HG03103 (cell line): Measurements from ENCODE around the gene UBXN4.
"Not testable (repeated sequence)": the region's sequence is repeated elsewhere in the genome, so short reads cannot be mapped to it uniquely, and the experiment has no call there.

ENCODE experiments used
- ATAC-seq: cut with Tn5 transposase; IDR thresholded peaks from one replicate; pipeline ENCODE4 v1.9.1; 2021; ENCODE audit warnings: low read depth; ENCODE audit not compliant: unreplicated experiment

Gene UBXN4

DNA sequence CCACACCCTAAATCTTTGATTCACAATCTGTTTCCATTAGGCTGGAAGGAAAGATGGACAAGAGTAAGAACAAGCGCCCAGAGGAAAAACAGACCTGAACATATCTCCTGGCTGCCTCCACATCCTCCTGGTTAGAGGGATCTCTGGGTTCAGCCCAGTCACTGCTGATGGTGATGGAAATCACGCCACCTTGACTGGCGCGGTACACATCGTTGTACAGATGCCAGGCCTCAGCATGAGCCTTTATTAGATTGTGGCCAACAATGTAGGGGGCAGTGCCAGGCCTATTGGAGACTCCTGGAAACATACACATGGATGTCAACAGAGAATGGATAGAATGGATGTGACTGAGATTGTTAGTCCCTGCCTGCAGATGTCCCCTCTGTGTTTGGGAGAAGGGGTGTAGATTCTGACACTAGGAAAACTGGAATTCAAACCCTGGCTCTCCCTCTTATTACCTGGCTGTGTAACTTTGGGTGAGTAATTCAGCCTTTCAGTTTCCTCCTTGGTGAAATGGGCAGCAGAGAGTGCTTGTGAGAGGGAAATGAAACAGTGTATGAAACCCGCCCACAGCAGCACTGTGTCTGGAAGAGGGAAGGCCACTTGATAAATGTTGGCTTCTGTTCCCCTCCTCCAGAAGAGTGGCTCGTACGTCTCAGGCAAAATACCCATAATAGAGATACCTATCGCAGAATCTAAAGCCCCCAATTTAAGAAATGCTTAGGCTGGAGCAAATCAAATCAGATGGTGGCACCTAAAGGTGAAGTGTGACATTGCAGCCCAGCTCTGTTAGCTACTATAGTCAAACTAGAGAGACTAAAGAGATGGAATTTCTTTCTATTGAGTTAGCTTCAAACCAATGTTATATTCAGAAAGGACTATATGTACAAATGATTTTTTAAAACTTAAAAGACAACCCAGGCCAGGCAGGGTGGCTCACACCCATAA lies 59.1 kb downstream of the UBXN4 start:
- ATAC-seq: no peak

DNA sequence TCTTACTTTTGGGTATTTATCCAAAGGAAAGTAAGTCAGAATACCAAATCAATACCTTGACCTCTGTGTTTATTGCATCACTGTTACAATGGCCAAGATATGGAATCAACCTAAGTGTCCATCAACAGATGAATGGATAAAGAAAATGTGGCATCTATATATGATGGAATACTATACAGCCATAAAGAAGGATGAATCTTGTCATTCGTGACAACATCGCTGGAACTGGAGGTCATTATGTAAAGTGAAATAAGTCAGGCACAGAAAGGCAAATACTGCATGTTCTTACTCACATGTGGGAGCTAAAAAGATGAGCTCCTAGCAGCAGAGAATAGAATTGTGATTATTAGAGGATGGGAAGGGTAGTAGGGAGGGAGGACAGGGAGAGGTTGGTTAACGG lies 60.7 kb downstream of the UBXN4 start:
- ATAC-seq: no peak

DNA sequence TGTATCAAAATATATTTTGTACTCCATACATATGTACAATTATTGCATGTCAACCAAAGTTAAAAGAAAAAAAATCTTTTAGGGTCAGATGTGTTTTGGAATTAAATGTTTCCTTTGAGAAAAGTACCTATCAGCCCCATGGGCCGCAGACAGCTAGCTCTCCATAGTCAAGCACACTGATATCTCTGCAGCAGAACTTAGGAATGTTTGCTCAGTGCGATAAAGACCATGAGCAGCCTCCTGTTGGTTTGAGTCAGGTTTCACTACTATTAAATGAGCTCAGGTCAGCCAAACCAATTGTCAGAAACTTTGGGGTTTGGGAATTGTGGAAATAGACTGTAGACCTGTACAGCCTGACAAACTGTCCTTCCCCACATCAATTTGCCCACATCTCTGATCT lies 61.6 kb downstream of the UBXN4 start:
- no peak for ATAC-seq

DNA sequence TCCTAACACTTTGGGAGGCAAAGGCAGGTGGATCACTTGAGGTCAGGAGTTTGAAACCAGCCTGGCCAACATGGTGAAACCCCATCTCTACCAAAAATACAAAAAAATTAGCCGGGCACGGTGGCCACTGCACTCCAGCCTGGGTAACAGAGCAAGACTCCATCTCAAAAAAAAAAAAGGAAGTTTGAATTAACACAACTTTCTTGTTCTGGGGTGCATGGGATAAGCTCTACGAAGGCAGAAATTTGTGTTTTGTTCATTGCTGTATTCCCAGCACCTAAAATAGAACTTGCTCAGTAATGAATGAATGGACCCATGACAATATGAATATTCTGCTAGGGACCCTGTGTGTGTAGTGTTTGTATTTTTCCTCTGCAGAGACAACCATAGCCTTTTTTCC lies 66.2 kb downstream of the UBXN4 start:
- ATAC-seq: not testable (repeated sequence)

DNA sequence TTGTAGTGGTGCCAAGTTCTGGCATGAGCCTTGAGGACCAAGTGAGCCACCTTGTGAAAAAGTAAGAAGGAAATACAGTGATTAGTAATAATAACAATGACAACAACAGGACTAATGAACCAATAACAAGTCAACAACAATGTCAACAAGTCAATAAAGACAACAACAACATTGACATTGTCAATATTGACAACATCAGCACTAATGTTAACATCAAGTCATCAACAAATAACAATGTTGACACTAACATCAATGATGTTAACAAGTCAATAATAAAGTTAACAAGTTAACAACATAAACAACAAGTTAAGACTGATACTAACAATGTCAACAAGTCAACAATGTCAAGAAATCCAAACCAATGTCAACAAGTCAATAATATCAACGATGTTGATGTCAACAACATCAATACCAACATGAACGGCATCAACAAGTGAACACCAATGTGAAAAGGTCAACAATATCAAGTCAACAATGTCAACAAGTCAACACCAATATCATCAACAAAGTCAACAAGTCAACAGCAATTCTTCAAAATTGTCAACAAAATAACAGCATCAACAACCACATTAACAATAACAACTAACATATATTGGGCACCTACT lies 71.4 kb downstream of the UBXN4 start:
- ATAC-seq: no peak

DNA sequence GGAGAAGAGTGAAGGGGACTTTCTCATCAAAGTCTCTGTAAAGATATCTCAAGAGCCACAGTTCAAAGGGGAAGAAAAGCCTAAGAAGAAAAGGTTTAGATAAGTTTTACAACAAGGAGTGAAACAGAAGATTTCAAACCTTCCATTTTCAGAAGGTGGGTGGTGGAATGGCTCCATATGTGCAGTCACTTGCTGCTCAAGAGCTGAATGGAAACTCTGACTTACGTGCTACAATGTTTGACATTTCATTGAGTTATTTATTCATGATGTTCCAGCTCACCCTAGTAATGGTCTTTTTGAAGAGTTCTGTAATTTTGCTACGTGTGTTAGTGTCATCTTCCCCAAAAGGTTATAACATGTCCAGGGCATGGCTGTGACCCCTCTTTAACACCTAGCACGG lies 73.6 kb downstream of the UBXN4 start:
- no peak for ATAC-seq

DNA sequence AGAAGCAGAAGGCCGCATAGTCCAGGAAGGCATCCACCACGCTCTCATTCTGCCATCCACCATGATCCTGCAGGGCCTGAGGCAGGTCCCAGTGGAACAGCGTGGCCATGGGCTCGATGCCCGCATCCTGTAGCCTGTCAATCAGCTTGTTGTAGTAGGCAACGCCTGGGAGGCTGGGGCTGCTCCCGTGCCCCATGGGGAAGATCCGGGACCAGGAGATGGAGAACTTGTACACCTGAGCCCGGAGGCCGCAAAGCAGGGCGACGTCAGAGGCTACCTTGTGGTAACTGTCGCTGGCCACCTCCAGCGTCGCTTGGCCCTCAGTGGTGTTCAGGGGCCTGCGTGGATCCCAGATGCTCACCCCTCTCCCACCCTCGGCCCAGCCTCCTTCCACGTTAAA lies 75.8 kb downstream of the UBXN4 start:
- no peak for ATAC-seq

DNA sequence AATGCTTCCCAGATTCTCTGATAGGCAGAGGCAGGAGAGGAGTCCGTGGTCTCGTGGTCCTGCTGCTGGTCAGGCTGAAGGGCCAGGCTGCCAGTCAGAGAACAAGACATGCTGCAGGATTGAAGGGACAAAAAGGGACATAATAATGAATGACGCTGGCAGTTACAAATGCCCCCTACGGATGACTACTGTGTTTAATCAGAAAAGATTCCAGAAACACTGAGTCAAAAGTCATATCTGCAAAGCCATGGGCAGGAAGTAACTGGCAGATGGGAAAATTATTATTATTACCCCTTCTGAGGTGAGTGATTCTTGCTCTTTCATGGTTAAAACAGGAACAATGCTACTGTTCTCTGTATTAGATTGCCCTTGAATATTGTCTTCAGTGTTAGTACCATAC lies 76.3 kb downstream of the UBXN4 start:
- no peak for ATAC-seq

DNA sequence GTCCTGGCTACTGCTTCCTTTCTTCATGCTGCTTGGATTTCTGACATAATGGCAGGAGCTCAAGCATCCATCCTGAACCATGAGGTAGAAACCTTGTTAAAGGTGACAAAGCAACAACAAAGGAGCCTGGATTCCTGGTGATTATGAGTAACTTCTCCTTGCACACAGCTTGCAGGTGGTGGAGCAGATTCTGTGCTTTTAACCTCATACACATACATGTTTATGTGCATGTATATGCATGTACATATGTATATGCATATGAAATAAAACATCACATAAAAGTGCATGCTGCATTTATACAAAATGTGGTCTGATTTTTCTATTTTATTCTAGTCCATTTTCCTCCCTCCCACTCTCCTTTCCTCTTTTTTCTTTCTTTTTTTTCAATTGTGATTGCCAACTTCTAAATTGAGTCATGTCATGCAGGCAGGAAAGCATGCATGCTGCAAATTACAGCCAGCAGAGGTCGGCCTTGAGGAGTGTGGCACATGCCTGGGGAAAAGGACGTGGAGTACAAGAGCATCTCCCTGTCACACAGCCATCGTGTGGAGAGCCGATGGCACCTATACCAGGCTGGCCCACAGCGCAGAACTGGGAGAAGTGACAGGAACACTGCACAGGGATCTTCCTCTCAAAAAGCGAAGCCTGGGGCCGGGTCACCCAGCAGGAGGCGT lies 77.4 kb downstream of the UBXN4 start:
- ATAC-seq: no peak

DNA sequence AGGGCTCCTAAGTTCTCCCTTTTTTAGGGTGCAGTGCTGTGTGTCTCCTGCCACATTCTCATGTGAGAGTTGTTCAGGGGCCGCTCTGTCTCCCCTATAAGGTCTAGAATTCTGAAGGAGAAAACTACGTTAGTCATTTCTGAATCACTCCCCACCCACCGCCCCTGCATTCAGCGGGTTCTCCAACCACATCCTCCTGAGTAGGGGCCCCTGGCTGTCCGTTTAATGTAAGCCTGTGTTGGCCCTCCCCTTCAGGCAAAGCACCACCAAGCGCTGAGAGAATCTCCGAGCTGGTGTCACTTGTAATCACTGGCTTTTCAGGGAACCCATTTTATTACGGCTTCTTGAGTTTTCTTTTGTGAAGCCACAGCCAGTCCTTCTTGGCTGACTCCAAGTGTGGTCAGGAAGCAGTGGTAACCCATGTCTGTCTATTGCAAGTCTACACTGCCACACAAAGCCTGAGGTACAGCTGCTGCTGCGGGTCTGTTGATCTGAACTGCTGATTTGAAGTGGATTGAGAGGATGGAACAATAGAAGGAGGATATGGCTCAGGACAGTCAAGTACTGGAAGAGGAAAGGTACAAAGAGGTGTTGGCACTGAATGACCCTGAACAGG lies 78.5 kb downstream of the UBXN4 start:
- peak; percentile 82 for ATAC-seq

DNA sequence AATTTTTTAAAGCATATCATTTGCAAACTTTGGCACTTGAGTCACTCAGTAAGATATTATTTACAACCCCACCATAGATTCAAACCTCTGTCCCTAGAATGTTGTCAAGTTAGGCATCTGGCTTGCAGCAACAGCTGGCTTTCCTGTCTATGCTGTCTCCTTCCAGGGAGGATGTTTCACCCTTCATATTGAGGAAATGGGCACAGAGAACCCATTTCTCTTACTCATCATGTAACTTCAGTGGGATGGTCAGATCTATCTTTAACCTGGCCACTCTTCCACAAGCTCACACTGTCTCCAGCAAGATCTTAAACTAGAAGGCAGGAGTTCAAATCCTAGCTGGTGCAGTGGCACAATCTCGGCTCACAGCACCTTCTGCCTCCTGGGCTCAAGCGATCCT lies 79.5 kb downstream of the UBXN4 start:
- ATAC-seq: no peak

DNA sequence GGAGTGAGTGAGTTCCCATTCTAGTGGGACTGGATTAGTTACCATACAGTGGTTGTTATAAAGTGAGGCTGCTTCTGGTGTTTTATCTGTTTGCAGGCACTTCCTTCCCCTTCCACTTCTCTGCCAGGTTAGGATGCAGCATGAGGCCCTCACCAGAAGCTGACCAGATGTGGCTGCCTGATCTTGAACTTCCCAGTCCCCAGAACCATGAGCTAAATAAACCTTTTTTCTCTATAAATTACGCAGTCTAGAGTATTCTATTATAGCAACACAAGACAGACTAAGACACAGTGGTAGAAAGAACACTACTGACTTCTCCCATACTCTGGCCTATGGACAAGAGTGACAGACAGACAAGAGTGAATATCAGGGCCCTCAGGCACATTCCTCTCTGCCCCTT lies 81.2 kb downstream of the UBXN4 start:
- ATAC-seq: no peak

DNA sequence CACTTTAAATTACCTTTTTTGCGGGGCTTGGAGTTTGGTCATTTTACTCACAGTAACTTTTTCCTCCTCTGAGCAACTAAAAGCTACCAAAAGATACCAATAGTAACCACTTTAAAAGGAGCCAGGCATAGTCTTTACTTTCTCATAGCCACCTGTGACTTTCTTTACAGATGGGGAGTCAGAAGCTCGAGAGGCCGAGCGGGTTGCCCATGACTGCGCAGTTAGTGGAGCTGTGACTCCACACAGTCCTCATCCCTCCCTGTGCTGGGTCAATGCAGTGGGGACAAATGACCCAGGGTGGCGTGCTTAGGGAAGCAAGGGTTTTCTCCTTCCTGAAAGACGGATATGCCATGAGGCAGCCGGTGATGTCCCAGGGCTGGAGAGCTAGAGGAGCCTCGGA lies 83.5 kb downstream of the UBXN4 start:
- no peak for ATAC-seq

DNA sequence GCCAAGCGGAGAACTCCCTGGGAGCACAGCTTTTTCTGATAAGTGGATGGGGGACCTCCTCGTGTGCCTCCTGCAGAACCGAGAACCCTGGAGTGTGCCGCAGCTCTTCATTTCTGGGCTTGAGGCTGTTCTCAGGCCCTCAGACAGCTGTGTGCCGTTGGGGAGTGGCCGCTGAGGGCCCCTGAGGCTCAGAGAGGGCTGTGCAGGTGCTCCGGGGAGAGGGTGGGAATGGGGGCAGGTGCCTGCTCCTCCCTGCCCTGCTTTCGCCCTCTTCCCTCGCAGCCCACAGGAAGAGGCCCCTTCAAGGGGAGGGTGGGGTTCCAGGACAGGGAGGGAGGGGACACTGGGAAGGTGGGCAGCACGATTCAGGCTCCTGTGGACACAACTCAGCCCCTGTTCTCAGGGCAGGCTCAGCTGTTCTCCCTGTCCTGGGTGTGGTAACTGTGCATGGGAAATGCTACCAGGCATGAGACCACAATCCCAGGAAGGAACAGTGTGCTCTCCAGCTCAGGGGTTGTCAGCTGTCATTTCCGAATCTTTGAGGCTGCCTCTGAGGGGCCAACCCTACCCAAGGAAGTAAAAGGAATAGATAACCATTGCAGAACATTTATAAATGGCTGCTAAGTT lies 84.0 kb downstream of the UBXN4 start:
- no peak for ATAC-seq

DNA sequence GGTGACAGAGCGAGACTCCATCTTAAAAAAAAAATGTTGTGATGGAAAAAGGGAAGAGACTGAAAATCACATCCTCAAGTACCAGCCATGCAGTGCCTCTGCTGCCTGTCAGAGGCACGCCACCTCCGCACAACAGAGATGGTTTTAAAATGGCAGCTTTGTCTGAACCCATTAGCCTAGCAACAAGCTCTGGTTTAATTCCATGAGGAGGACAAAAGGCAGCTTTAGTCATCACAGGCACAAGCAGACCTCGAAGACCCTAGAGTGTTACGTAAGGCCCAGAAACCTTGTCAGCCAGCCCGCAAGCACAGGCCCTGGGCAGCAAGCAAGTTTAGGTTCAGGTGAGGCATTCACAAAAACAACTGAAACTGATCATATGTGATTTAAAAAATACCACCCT lies 84.9 kb downstream of the UBXN4 start:
- no peak for ATAC-seq

DNA sequence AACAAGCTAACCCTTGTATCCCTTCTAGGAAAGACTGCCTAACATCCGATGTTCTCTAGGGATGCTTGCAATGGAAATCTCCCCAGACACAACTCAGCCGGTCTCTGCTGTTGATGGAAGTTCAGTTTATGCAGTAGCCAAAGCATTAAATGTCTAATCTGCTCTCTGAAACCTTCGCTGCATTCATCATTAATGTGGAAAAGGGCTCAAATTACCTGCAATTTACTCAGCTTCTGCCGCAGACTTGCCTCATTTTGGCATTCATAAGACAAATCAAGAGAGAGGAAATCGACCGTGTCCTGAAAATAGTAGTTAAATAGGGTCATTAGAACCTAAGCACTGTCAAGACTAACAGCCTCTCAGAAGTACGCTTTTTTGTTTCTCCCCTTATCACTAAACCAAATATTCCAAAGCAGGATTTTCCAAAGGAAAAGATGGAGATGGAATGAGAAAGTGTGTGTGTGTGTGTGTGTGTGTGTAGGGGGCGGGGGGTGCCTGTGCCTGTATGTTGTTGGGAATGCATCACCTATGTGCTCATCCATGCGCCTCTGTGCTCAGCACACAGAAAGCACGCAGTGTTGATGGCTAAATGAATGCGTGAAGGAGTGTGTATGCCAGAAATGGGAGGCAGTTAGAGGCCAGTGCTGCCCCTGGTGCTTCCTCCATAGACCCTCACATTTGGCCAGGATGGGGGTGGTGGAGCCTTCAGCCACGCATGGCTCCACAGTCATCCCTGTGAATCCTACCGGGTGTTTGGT lies 87.9 kb downstream of the UBXN4 start:
- ATAC-seq: no peak

DNA sequence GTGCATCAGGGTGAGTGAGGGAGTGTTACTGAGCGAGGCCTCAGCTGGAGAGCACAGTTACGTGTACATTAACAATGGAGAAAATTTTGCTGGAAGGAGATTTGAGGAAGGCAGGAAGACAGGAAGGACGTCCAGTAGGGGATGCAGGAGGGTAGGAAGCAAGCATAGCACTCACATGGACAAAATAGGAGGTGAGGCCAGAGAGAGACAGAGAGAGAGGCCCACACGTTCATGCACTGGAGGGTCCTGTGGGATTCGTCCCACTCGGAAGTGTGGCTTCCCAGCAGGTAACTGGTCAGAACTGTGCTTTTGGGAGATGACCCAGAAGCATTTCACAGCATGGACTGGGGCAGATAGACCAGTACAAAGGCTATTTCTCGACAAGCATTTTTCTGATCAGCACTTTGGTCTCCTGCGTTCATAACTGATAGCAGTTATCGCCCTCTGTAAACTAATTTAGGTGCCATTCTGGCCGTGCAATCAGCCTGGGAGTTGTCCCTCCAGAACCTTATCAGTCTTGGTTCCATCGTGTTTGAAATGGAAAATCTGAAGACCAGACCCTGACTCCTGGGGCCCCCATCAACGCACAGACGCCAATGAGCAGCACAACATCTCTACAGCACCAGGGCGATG lies 89.6 kb downstream of the UBXN4 start:
- no peak for ATAC-seq

DNA sequence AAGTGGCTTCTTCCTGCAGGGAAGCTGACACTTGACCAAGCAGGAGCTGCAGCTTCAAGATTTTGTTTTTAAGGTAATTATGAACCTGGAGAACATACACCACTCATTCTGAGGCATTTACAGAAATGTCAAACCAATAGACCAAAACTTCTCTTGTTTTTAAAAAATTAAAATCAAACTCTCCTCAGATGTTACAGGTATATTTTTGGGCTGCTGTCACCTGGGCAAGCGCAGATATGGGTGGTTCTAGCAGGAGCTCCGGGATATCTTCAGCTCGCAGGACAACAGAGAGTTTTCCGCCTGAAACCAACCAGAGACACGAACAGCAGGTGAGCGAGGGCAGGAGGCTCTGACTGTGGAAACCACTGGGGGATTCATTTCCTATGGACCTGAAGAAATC lies 91.2 kb downstream of the UBXN4 start:
- no peak for ATAC-seq
